ENCODE results near the gene RNF10. TPM values are rescaled to one million over a fixed set of nuclear protein-coding genes. Genes with fewer than 3 reads are reported as not detected.

The RNF10 gene
- total and polyA plus RNA-seq, 10 of the 15 experiments (the other 5 are each of a cell fraction or from before 2014, with no cell fraction given), result 48.2 to 127 (median 64.5) TPM

DNA sequence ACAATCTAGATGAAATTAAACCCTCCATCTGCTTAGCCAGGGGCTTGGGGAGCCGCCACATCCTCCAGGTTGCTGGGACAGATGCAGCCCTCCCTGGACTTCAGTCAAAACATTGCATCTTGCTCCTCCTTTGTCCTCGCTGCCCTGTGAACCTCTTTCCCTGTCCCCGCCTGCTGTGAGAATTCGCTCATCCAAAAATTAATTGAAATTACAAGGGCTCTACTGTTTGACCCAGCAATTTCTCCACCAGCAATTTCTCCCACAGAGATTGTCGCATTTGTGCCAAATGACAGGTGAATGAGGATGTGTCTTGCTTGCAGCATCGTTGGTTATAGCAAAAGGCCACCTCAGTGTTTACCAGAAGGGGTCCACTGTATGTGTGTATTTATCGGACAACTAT, 52.0 kb downstream of the RNF10 start:
- in situ Hi-C loops (cut with MboI), result no loop called here
- no peak overlapping the region for H3K4me2 ChIP-seq (ENCODE audit: control insufficient read depth, insufficient read depth)
- TF ChIP-seq BCL3 (IDR thresholded peaks at IDR 0.05; ENCODE audit: borderline replicate concordance, insufficient read depth, low read depth, low read length, poor library complexity, severe bottlenecking), result no peak
- no peak for TF ChIP-seq GATAD2B (conservative IDR thresholded peaks at IDR 0.05; ENCODE audit: low read depth)
- TF ChIP-seq TCF12 (IDR thresholded peaks at IDR 0.05; ENCODE audit: low read depth, low read length), result no peak
- TF ChIP-seq YBX1 (IDR thresholded peaks at IDR 0.05), result no peak
- ChIA-PET CTCF (no interaction called here), POLR2A (no interaction called here), SMC1A (ENCODE audit: uncharacterized antibody, unreplicated experiment) (interaction anchor here (1.3 kb wide), 1 partner anchor 386 kb away, joined by 4 read pairs; no protein-coding TSS in a partner anchor), RAD21 (ENCODE audit: unreplicated experiment) (no interaction called here)
- no peaks in the 10 kb centered on the region for H4K20me1 ChIP-seq (ENCODE audit: control insufficient read depth, insufficient read depth)
- no peaks in the 10 kb centered on the region; a peak in 1 of 4 replicates for H3K27me3 ChIP-seq (replicated peaks in 1 of 2; ENCODE audit: control insufficient read depth in 2 of 2, insufficient read depth in 2 of 2, low read length in 1 of 2)
- H3K4me1 ChIP-seq (ENCODE audit: control insufficient read depth, insufficient read depth, low read length), result peaks cover 11% of the 10 kb centered on the region
- intact Hi-C loops (cut with micrococcal nuclease; ENCODE audit: unreplicated experiment), result no loop called here
- no TSS peak for BruUV-seq (replicated peaks)
- H3K36me3 ChIP-seq (ENCODE audit: control insufficient read depth in 2 of 2, insufficient read depth in 2 of 2, low read length in 1 of 2), result no peaks in the 10 kb centered on the region
- H3K9ac ChIP-seq (ENCODE audit: control insufficient read depth, insufficient read depth, low read length), result no peak overlapping the region
- no peaks in the 10 kb centered on the region for H3K9me3 ChIP-seq (replicated peaks; ENCODE audit: control insufficient read depth, insufficient read depth, low read length)
- H3K27ac ChIP-seq (ENCODE audit: control insufficient read depth, insufficient read depth), result no peak overlapping the region
- FAIRE-seq (no peak), DNase-seq (ENCODE audit: low read depth, low spot score) (no peak), ATAC-seq (no peak)
- H2AFZ ChIP-seq (ENCODE audit: control insufficient read depth, low read depth, low read length), result no peak overlapping the region
- no peak overlapping the region for H3K4me3 ChIP-seq
- 54% methylated on average over 7 of the region's 7 CpGs for WGBS (ENCODE audit: insufficient coverage, insufficient replicate concordance, low lambda C conversion rate, missing lambda C conversion rate)
- no peaks in the 10 kb centered on the region for H3K79me2 ChIP-seq (ENCODE audit: control insufficient read depth, insufficient read depth, low read length)

- in situ Hi-C loops (cut with MboI), result no loop called here
- Histone ChIP-seq H3K27me3 (replicated peaks in 1 of 2; ENCODE audit: control insufficient read depth in 2 of 2, insufficient read depth in 2 of 2, low read length in 1 of 2) (no peaks in the 10 kb centered on the region; a peak in 2 of 4 replicates), H3K4me1 (ENCODE audit: control insufficient read depth, insufficient read depth, low read length) (peaks cover 11% of the 10 kb centered on the region), H3K9me3 (replicated peaks; ENCODE audit: control insufficient read depth, insufficient read depth, low read length) (no peaks in the 10 kb centered on the region), H3K4me2 (ENCODE audit: control insufficient read depth, insufficient read depth) (no peak overlapping the region), H3K9ac (ENCODE audit: control insufficient read depth, insufficient read depth, low read length) (no peak overlapping the region), H2AFZ (ENCODE audit: control insufficient read depth, low read depth, low read length) (no peak overlapping the region), H3K27ac (ENCODE audit: control insufficient read depth, insufficient read depth) (no peak overlapping the region), H4K20me1 (ENCODE audit: control insufficient read depth, insufficient read depth) (no peaks in the 10 kb centered on the region), H3K36me3 (ENCODE audit: control insufficient read depth in 2 of 2, insufficient read depth in 2 of 2, low read length in 1 of 2) (no peaks in the 10 kb centered on the region), H3K79me2 (ENCODE audit: control insufficient read depth, insufficient read depth, low read length) (no peaks in the 10 kb centered on the region), H3K4me3 (no peak overlapping the region)
- 19% methylated on average over 2 of the region's 2 CpGs for whole genome bisulfite sequencing (ENCODE audit: insufficient coverage, insufficient replicate concordance, low lambda C conversion rate, missing lambda C conversion rate)
- no peak for DNase-seq (ENCODE audit: low read depth, low spot score)
- no TSS peak for BruUV-seq (replicated peaks)
- ATAC-seq, result no peak
- ChIA-PET POLR2A (no interaction called here), SMC1A (ENCODE audit: uncharacterized antibody, unreplicated experiment) (interaction anchor here (1.3 kb wide), 1 partner anchor 385 kb away, joined by 4 read pairs; no protein-coding TSS in a partner anchor), CTCF (interaction anchor here (1.2 to 1.4 kb wide), 3 partner anchors 62 to 419 kb away, joined by 4 read pairs; no protein-coding TSS in a partner anchor), RAD21 (ENCODE audit: unreplicated experiment) (no interaction called here)
- intact Hi-C loops (cut with micrococcal nuclease; ENCODE audit: unreplicated experiment), result no loop called here
- FAIRE-seq, result no peak
- TF ChIP-seq NFXL1 (IDR thresholded peaks at IDR 0.05; ENCODE audit: borderline replicate concordance) (no peak), RBBP5 (conservative IDR thresholded peaks at IDR 0.05) (no peak), ZBED1 (IDR thresholded peaks at IDR 0.05; ENCODE audit: borderline replicate concordance) (no peak), BCL3 (IDR thresholded peaks at IDR 0.05; ENCODE audit: borderline replicate concordance, insufficient read depth, low read depth, low read length, poor library complexity, severe bottlenecking) (no peak), CREM (IDR thresholded peaks at IDR 0.05; ENCODE audit: low read depth) (no peak), PAX5 (IDR thresholded peaks at IDR 0.05; ENCODE audit: borderline replicate concordance, low read depth, low read length) (no peak), HDAC2 (IDR thresholded peaks at IDR 0.05) (no peak), ATF2 (IDR thresholded peaks at IDR 0.05; ENCODE audit: low read length) (no peak)
- TF ChIP-seq, protein P1, sequence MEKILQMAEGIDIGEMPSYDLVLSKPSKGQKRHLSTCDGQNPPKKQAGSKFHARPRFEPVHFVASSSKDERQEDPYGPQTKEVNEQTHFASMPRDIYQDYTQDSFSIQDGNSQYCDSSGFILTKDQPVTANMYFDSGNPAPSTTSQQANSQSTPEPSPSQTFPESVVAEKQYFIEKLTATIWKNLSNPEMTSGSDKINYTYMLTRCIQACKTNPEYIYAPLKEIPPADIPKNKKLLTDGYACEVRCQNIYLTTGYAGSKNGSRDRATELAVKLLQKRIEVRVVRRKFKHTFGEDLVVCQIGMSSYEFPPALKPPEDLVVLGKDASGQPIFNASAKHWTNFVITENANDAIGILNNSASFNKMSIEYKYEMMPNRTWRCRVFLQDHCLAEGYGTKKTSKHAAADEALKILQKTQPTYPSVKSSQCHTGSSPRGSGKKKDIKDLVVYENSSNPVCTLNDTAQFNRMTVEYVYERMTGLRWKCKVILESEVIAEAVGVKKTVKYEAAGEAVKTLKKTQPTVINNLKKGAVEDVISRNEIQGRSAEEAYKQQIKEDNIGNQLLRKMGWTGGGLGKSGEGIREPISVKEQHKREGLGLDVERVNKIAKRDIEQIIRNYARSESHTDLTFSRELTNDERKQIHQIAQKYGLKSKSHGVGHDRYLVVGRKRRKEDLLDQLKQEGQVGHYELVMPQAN (conservative IDR thresholded peaks at IDR 0.05), result no peak
Observed at GRCh38 chr12:120586860-120587259, 52.7 kb downstream of the RNF10 start.

Data from GM12878 (cell line).